ENCODE data around the gene ATOH7. TPM values are rescaled to one million over a fixed set of nuclear protein-coding genes. Genes with fewer than 3 reads are reported as not detected.
A peak's percentile ranks its signal among the peaks of the same experiment; 100 is the strongest.
"Not testable (repeated sequence)": the region's sequence is repeated elsewhere in the genome, so short reads cannot be mapped to it uniquely, and the experiment has no call there.

The ATOH7 gene
- total RNA-seq, 6 experiments from 2014 or later = 0.11 to 0.12 TPM; not detected in 4

DNA sequence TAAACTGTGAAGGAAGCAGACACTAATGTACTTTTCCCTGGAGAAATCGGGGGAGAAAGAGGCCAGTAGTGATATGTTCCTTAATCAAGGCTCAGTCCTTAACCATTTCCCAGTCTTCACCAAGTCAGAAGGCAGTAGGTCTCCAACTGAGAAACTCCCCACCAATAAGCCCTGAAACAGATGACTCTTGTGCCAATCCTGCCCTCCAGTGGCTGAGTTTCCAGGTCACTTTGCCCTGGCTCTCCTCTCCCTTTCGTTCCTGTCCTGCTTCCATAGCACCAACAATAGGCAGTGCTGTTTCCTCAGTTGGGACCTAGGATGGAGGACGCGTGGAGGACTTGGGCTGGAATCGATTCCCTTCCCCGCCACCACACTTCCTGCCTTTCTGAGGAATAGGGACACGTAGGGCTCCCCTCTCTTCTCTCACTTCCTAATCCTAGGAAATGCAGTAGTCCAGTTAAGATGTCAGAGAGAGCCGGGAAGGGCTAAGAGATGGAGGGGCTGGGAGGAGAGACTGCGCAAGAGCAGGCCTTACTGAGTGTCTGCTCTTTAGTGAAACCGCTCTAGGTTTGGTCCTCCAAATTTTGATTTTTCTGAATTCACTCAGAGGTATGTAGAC is 23.4 kb downstream of the ATOH7 start:
- H3K36me3 Mint-ChIP-seq (ENCODE audit: low read depth) = peaks cover 27% of the 10 kb centered on the region
- H3K27ac Mint-ChIP-seq = no peak overlapping the region; the same call in 1 of the 2 replicates
- H3K4me1 Mint-ChIP-seq (ENCODE audit: low read depth) = peaks cover 18% of the 10 kb centered on the region
- DNase-seq = no peak
- H3K4me3 Mint-ChIP-seq = no peak overlapping the region
- H3K9me3 Mint-ChIP-seq = no peaks in the 10 kb centered on the region
- H3K27me3 Mint-ChIP-seq (ENCODE audit: insufficient read depth) = no peaks in the 10 kb centered on the region; the same call in 1 of the 2 replicates
- TF ChIP-seq, protein P1, sequence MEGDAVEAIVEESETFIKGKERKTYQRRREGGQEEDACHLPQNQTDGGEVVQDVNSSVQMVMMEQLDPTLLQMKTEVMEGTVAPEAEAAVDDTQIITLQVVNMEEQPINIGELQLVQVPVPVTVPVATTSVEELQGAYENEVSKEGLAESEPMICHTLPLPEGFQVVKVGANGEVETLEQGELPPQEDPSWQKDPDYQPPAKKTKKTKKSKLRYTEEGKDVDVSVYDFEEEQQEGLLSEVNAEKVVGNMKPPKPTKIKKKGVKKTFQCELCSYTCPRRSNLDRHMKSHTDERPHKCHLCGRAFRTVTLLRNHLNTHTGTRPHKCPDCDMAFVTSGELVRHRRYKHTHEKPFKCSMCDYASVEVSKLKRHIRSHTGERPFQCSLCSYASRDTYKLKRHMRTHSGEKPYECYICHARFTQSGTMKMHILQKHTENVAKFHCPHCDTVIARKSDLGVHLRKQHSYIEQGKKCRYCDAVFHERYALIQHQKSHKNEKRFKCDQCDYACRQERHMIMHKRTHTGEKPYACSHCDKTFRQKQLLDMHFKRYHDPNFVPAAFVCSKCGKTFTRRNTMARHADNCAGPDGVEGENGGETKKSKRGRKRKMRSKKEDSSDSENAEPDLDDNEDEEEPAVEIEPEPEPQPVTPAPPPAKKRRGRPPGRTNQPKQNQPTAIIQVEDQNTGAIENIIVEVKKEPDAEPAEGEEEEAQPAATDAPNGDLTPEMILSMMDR (IDR thresholded peaks at IDR 0.05) = peak; percentile 67

DNA sequence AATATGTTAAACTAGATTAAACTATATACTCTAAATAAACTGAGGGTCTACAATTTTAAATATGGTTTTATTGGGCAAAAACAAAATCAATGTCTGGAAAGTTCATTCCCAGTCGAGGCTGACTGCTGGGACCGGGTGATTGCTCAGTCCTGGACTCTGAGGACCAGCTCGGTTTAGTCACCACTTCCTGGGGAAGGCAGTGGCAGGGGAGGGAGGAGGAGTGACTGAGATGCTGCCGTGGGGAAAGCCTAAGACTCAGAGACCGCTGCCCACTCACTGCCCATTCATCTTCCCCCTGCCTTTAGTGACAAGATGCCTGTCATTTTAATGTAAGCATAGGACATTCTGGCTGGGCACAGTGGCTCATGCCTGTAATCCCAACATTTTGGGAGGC is 29.0 kb downstream of the ATOH7 start:
- Mint-ChIP-seq H3K27ac (peak overlapping the region; percentile 65), H3K4me1 (ENCODE audit: low read depth) (peaks cover 28% of the 10 kb centered on the region)

DNA sequence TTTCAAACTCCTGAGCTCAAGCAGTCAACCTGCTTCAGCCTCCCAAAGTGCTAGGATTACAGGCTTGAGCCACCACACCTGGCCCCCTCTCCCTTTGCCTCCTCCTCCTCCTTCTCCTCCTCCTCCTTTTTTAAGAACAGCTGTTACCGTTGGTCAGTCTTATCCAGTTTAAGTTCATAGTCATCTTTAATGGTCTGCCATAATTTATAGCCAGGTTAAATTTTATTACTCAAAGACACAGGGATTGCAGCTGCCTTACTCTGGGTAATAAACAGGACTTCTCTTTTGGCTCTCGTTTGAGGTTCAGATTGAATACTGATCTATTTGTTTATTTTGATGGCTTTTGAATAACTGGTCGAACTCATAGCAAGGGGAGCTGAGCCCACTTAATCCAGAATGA is 35.2 kb downstream of the ATOH7 start:
- Mint-ChIP-seq H3K4me1 (ENCODE audit: low read depth) (peaks cover 20% of the 10 kb centered on the region), H3K27me3 (ENCODE audit: insufficient read depth) (no peaks in the 10 kb centered on the region; the same call in none of the 2 replicates), H3K27ac (no peak overlapping the region), H3K36me3 (ENCODE audit: low read depth) (peaks cover 60% of the 10 kb centered on the region), H3K4me3 (no peak overlapping the region), H3K9me3 (no peaks in the 10 kb centered on the region)
- DNase-seq = no peak
- TF ChIP-seq, protein P1 (IDR thresholded peaks at IDR 0.05) = no peak

More for the DNA sequence above, 29.0 kb downstream of the ATOH7 start:
- H3K9me3 Mint-ChIP-seq = no peaks in the 10 kb centered on the region
- TF ChIP-seq, protein P1 (IDR thresholded peaks at IDR 0.05) = no peak
- H3K27me3 Mint-ChIP-seq (ENCODE audit: insufficient read depth) = no peaks in the 10 kb centered on the region; the same call in 1 of the 2 replicates
- H3K36me3 Mint-ChIP-seq (ENCODE audit: low read depth) = peaks cover 47% of the 10 kb centered on the region
- H3K4me3 Mint-ChIP-seq = peak overlapping the region; percentile 41
- DNase-seq = peak; percentile 75

DNA sequence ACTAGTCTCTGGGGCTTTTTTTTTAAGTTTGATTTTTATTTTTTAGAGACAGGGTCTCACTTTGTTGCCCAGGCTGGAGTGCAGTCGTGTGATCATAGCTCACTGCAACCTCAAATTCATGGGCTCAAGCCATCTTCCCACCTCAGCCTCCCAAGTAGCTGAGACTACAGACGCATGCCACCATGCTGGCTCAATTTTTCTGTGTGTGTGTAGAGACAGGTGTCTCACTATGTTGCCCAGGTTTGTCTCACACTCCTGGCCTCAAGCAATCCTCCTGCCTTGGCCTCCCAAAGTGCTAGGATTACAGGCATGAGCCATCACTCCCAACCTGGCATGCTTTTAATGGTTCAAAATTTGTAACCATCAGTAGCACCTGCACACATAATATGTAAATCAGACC is 36.1 kb downstream of the ATOH7 start:
- Mint-ChIP-seq H3K36me3 (ENCODE audit: low read depth) (peaks cover 65% of the 10 kb centered on the region), H3K4me1 (ENCODE audit: low read depth) (peaks cover 19% of the 10 kb centered on the region)
- not testable (repeated sequence) for H3K4me3 Mint-ChIP-seq; H3K9me3 Mint-ChIP-seq; H3K27me3 Mint-ChIP-seq (ENCODE audit: insufficient read depth); H3K27ac Mint-ChIP-seq; DNase-seq

DNA sequence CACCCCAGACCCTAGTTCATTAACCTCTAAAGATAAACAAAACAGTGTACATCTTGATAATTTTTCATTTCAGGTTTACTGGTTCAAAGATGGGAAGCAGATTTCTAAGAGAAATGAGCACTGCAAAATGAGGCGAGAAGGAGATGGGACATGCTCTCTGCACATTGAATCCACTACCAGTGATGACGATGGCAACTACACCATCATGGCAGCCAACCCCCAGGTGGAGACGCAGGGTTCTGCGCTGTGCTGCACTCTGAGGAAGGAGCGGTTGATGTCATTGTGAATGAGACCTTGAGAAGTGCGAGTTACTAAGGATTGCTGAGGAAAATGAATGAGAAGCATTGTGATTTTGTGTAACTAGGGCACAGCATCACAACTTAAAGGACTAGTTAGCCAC is 37.6 kb downstream of the ATOH7 start:
- no peak for DNase-seq
- no peak overlapping the region for H3K27ac Mint-ChIP-seq
- H3K4me3 Mint-ChIP-seq = no peak overlapping the region
- H3K27me3 Mint-ChIP-seq (ENCODE audit: insufficient read depth) = no peaks in the 10 kb centered on the region; the same call in none of the 2 replicates
- TF ChIP-seq, protein P1 (IDR thresholded peaks at IDR 0.05) = no peak
- no peaks in the 10 kb centered on the region for H3K9me3 Mint-ChIP-seq
- H3K4me1 Mint-ChIP-seq (ENCODE audit: low read depth) = peaks cover 22% of the 10 kb centered on the region
- peaks cover 68% of the 10 kb centered on the region for H3K36me3 Mint-ChIP-seq (ENCODE audit: low read depth)

DNA sequence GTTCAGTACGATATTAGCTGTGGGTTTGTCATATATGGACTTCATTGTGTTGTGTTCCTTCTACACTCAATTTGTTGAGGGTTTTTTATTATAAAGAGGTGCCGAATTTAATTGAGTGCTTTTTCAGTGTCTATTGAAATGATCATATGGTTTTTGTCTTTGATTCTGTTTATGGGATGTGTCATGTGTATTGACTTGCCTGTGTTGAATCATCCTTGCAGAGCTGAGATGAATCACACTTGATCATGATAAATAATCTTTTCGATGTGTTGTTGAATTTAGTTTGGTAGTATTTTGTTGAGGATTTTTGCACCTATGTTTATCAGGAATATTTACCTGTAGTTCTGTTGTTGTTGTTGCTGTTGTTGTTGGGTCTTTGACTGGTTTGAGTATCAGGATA is 39.8 kb downstream of the ATOH7 start:
- TF ChIP-seq, protein P1 (IDR thresholded peaks at IDR 0.05) = no peak
- no peaks in the 10 kb centered on the region for H3K9me3 Mint-ChIP-seq
- peak overlapping the region; percentile 45 for H3K27ac Mint-ChIP-seq
- H3K27me3 Mint-ChIP-seq (ENCODE audit: insufficient read depth) = peaks cover 2% of the 10 kb centered on the region
- H3K36me3 Mint-ChIP-seq (ENCODE audit: low read depth) = peaks cover 66% of the 10 kb centered on the region
- H3K4me1 Mint-ChIP-seq (ENCODE audit: low read depth) = peaks cover 25% of the 10 kb centered on the region
- H3K4me3 Mint-ChIP-seq = no peak overlapping the region
- DNase-seq = no peak

Data from HFFc6 (cell line).